HG03039 (cell line): Measurements from ENCODE around the gene CMIP.

Experiments
- ATAC-seq: cut with Tn5 transposase; IDR thresholded peaks from one replicate; pipeline ENCODE4 v1.9.1; 2021; ENCODE audit warnings: mild to moderate bottlenecking, moderate library complexity; ENCODE audit not compliant: unreplicated experiment

The CMIP gene

DNA sequence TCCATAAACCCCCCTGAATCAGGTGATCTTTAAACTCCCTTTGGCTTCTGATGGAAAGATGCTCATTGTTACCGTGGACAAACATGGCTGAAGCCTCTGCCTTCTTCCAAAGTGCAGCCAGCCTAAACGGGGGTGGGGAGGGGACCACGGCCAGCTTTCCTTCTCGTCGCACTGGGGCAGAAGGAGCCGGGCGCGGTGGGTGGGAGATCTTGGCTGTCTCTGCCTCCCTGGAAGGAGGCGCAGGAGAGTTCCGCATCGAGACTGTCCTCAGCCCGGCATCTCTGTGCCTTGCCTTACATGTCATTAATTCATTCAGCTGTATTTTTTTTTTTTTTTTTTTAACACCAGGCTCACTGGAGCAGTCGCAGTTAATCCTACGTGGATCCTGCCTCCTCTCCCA, 171.2 kb downstream of the CMIP start:
- no peak for ATAC-seq

DNA sequence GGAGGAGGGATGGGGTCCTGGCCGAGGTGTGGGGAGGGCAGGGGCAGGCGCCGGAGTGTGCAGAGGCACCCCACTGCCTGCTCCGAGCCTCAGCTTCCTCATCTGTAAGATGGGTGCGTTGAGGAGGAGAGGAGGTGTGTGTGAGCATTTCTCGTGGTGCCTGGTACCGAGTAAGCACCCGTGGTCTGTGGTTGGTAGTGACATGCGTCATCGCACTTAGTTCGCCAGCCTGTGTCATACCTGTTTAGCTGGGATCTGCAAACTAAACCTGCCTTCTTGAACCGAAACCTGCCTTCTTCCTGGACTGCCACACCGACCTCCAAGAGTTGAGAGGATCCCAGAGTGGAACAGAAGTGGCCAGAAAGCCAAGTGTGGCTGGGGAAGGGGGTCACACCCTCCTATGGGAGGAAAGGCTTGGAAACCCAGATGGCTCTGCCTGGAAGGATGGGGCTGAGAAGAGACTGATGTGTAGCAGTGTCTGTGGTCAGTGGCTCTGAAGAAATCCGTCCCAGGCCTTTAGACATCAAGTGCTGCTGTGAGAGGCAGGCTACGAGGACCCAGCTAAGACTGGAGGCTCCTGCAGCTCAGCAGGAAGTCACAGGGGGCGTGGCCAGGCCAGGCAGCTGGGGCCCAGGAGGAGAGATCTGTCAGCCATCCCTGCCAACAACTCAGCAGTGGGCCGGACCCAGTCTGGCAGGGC, 171.9 kb downstream of the CMIP start:
- peak; percentile 54 for ATAC-seq

DNA sequence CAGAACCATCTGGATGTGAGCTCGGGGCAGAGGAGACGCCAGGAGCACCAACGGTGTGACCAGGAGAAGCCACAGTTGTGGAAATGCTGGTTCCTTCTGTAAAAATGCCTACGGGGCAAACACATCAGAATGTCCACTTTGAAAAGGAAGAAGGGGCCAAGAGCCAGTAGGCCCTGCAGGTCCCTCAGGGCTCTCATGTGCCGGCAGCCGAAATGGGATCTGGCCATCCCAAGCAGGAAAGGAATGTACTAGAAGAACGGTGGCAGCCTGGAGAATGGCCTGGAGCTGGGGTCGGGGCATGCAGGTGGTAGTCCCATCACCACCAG, 172.4 kb downstream of the CMIP start:
- no peak for ATAC-seq

DNA sequence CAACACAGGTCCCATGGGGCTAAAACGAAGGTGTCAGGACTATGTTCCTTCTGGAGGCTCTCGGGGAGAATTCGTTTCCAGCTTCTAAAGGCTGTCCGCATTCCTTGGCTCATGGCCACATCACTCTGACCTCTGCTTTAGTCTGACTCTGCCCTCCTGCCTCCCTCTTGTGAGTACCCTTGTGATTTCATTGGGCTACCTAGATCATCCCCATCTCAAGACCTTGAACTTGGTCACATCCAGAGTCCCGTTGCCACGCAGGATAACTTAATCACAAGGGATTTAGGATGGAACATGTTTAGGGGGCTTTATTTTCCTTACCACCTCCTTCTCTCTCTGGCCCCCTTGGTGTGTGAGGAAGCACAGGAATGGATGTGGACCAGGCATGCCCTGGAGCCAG, 173.6 kb downstream of the CMIP start:
- no peak for ATAC-seq

DNA sequence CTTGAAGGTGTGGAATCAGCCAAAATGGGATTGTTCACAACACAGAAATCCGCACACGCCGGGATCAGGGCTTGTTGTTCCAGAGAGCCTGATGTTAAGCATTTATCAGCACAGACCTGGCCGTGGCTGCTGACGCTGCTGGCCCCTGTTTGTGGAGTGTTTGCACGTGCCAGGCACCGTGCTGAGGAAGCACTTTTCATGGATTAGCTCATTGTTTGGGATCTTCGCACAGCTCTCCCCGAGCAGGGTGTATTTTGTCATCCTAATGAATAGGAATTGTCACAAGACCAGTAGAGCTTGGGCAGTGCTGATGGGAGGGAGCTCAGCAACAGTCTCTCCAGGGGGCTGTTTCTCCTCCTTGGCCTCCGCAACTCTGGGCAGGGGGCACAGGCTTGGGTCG, 174.1 kb downstream of the CMIP start:
- no peak for ATAC-seq

DNA sequence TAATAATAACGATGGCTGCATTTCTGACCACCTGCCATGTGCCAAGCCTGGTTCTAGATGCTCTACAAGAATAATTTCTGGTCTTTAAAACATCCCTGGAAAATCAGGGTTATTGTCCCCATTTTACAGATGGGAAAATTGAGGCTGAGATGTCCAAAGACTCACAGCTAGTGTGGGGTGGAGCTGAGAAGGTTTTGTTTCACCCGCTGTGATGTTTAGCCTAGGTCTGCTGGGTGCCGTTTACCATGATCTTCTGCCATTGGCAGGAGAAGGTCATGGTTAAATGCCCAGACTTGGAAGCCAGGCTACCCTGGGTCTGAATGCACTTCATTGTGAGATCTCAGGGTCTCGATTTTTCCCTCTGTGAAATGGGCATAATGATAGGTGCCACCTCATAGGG, 175.4 kb downstream of the CMIP start:
- ATAC-seq = no peak

DNA sequence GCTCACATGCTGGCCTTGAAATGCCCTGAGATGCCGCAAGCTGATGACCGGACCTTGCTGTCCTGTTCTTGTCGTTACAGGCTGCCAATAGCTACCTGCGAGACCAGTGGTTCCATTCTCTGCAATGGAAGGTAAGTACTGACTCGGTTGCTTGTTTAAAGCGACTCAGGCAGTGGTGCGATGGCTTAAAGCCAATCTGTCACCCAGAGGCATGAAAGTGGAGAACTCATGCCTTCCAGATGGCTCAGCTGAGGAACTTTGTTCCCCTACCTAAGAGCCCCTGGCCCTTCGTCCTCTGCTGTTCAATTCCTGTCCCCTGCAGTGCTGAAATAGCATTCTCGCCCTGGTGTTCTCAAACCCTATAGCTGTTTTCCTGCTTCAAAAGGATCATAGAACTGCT, 176.2 kb downstream of the CMIP start:
- no peak for ATAC-seq

DNA sequence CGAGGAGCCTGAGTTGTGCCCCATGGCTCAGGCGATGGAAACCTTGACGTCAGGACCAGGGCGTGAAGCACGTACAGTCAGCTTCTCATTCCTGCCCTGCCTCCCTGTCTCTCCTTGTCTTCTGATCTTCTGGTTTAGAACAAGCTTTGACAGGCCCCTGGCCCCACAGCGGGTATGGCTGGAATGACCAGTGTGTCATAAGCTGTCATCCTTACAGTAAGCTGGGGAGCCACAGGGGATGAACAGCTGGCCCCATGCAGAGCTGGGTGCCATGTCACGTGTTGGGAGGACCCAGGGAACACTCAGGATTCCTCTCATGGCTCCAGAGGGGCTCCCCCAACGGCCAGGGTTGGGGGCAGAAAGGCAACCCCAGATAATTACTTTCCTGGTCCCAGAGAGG, 176.9 kb downstream of the CMIP start:
- no peak for ATAC-seq

DNA sequence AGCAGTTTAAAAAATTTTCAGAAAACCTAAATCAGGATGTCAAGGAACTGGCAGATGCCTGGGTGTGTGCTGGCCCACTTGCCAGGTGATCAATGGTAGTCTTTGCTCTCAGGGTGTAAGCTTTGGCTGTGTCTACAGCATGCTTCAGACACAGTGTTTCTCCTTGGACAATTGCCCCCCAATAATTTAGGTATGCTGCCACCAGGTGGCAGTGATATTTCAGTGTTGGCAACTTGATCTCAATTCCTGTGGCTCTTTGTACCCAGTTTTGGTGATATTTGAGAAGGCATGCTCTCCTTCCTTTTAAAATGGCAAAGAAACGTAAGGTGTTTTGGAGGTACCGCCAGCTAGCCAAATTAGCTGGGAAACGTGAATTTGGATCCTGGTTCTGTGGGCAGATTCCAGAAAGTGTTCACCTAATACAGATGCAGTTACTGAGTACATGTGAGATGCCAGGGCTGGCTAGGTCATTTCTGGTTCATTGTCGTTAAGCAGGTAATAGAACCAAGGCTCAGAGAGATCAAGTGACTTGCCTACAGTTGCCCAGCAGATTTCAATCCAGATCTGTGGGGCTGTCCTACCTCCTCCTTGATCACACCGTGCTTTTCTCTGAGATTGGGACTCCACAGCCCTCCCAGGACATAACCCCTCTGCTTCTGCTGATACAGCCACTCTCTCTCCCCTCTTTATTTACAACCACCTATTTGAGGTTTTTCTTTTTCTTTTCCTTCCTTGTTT, 178.9 kb downstream of the CMIP start:
- ATAC-seq = no peak

DNA sequence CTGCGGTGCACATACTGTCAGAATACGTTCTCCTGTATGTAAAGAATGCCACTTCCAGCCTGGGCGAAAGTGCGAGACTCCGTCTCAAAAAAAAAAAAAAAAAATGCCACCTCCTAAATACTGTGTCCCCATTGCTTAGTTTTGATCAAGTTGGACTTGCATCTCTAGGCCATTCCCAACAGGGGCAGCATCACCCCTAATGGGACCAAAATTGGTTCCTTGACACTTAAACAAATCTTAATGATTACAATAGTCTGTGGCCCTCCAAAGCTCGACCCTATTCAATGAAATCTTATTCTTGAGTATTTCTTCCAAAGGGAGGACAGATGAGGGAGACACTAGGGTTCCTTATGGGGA, 179.8 kb downstream of the CMIP start:
- ATAC-seq = no peak

DNA sequence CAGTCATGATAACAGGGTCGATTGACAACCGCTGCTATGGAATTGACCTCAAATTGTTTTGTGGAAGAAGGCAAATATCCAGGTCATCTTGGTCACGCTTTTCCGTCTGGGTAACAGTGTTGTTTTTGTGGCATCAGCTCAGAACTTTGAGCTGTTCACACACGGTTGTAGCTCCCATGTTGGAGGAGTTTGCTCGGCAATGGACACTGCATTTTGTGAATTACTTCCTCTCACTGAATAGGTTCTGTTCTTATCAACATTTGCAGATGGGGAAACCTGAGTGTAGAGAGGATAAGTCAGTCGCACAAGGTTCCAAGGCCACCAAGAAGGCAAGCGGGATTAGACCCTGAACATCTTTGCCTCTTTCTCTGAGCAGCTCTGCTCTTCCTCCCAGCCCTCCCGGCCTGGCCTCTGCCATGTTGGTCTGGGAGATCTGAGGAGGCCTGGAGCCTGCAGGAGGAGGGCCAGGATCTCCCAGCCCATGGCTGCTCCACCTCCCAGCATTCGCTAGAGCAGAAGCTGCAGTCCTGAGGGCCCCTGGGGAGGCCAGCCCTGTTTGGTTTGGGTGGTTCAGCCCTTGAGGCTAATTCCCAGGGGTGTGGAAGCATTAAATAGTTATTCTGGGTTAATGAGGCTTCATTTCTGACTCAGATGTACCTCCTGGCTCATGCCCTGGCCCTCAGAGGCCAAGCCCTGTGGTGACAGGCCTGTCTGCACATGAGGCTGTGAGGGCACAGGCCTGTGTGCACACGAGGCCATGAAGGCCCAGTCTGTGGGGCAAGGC, 180.3 kb downstream of the CMIP start:
- ATAC-seq = no peak

DNA sequence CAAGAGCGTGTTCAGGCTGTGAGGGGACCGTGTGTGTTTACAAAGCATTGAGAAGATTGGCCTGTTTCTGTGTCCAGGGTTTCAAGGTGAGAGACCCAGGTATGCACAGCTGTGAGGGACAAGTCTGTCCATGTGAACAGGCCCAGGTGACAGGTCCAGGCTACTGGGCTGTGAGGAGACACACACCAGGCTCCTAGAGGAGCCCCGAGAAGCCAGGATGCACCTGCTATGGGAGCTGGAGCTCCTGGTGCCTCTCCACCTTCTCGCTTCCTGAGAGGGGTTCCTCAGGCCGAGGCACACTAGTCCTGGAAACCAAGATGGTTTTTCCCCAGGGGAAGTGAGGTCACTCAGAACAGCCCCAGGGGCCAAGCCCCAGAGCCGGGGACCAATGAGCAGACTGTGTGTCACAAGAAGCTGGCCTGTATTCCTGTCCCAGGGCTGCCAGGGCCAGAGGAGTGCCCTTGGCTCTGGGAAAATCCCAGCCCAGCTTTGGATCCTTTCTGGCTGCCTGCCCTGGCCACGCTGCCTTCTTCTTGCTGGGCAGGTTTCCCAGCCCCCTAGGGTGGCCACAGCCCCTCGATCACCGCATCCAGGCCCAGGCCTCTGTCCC, 181.0 kb downstream of the CMIP start:
- peak; percentile 49 for ATAC-seq

DNA sequence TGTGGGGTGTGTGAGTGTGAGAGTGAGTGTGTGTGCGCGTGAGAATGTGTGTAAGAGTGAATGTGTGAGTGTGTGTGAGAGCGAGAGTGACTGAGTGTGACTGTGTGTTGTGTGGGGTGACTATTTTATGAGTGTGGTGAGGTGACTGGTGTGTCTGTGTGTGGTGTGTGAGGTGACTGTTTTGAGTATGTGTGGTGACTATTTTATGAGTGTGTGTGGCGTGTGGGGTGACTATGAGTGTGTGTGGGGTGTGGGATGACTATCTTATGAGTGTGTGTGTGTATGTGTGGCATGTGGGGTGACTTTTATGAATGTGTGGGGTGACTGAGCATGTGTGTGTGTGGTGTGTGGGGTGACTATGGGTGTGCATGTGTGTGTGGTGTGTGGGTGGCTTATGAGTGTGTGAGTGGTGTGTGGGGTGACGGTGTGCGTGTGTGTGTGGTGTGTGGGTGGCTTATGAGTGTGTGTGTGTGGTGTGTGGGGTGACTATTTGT, 181.6 kb downstream of the CMIP start:
- no peak for ATAC-seq

DNA sequence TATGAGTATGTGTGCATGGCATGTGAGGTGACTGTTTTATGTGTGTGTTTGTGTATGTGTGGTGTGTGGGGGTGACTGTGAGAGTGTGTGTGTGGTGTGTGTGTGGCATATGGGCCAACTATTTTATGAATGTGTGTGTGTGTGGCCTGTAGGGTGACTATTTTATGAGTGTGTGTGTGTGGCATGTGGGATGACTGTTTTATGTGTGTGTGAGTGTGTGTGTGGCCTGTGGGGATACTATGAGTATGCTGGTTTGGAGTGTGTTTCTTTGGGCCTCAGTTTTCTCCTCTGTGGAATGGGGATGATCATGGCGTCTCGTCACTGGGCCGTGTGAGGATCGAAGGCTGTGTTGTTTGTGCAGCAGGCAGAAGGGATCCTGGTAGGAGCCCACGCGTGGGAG, 182.4 kb downstream of the CMIP start:
- ATAC-seq = no peak

DNA sequence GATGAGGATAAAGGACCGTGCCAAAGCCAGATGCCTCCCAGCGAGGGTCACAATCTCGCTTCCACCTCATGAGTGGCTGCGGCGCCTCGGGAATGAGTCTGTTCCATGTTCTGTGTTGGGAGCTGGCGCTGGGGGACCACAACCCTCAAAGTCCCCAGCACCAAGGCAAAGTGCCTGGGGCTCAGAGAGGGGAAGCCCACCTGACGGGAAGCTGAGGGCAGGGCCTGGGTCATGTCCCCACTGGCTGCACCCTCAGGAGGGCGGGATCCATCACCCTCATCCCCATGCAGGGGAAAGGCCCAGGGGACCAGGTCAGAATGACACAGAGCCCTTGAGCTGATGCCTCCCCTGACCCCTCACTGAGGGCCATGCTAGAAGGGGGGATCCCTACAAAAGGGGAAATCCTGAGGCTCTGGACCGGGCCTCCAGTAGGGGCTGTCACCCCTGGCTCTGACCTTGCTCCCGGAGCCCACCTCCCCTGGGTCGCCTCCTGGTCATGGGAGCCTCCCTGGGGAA, 183.2 kb downstream of the CMIP start:
- no peak for ATAC-seq

DNA sequence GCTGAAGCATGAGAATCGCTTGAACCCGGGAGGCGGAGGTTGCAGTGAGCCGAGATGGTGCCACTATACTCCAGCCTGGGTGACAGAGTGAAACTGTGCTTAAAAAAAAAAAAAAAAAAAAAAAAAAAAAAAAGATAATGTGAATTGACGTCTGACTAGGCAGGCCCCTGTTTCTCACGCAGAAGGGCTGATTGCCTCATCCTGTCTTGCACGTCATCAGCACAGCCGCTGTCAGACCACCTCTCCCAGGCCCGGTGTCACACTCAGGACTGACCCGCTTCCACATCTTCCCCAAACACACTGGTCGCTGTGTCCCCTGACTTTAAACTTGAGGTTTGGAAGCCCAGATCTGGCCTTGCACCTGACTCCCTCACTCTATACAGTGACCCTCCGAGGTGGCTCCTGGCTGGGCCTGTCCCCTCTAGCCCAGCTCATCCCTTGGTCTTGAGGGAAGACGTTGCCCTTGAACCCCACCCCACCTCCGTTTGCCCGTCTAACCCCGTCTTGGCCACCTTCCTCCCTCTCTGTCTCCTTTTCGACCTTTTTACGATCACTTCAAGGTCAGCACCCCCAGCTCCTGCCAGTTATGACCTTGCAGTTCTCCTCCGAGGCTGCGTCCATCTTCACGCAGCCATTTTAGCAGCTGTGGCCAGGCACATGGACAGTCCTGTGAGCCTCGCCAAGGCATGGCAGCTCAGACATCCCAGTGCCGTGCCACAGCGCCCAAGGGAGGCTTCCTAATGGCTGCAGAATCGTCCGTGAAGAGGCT, 184.6 kb downstream of the CMIP start:
- ATAC-seq = no peak

DNA sequence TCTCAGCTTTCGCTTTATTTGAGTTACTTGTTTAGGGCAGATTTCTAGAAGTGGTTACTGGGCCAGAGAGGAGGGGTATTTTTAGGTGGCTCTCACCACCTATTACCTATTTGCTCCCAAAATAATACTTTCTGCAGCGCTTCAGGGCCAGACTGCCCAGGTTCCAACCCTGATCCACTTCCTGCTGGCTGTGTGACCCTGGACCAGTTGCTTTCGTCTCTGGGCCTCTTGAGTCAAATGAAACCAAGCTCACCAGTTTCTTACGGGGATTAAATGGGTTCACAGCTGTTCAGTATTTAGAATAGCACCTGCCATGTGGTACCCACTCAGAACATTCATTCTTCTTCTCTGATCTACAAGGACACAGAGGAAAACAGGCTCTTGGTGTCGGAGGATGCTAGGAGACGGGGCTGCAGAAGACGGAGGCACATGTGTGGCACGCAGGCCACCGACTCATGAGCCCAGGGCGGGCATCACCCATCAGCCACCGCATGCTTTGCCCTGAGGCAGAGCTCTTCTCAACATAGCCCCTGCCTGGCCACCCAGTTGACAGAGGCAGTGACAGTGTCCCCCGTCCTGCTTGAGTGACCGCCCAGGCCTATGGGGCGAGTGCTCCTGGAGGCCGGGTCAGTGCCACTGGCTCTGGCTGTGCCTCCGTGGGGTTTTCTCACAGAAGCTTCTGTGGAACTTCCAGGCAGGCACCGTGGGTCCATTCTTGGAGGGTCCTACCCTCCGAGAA, 185.5 kb downstream of the CMIP start:
- ATAC-seq = no peak

DNA sequence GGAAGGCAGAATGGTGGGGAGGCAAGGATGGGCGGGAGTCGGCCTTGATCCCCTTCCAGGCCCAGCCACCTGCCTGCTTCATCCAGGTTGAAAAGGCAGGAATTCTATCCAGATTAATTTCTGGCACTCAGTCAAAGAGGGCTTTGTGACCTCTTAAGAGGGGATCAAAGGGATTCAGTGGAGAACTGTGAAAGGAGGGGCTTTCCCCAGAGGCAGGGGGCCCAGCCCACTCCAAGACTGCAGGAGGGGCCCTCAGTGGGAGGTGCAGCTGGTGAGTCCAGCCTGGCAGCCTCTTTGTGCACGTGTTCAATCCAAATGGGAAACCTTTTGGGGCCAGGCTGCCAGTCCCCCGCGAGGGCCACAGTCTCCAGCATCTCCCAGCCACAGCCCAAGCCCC, 186.0 kb downstream of the CMIP start:
- no peak for ATAC-seq

DNA sequence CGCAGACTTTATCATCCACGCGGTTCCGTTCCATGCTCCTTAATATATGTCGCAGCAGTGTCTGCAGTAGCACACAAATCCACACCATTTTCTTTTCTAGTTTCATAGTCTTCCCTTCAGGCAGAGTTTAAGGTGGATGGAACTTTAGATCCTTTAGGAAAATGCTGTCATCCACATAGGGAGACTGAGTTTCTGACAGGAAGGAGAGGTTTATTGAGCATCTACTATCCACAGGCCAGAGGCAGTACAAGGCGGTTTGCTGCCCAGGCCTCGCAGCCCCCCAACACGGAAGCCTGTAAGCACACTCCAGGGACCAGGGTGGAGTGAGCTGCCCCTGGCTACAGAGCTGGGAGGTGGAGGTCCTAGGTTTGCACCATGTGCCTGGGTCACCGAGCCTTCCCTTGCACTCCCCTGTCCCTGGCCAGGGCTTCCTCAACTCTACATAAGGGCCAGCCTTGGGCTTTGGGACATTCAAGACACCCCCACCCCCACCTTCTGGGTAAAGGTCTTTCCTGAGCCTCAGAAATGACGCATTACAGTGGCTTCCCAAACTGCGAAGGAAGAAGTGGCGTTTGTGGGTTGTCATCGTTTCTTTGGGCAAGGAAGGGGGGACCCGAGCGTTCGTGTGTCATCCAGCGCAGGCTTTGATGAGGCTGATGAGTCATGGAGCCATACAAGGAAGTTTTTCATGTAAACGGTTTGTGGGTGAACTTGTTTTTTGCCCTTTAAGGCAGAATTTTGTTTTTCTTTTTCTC, 188.0 kb downstream of the CMIP start:
- no peak for ATAC-seq
